HepG2 (cell line): ENCODE measurements around the gene CD4. TPM values are rescaled to one million over a fixed set of nuclear protein-coding genes. Genes with fewer than 3 reads are reported as not detected.
A peak's percentile ranks its signal among the peaks of the same experiment; 100 is the strongest.

Experiments
- ADNP ChIP-seq: sonication (generic); formaldehyde crosslinking; IDR thresholded peaks from 2 replicates; pipeline ENCODE4 v1.4.0; 2020; ENCODE audit warnings: missing genetic modification reagents
- AHDC1 ChIP-seq: sonication (generic); formaldehyde crosslinking; IDR thresholded peaks from 2 replicates; pipeline ENCODE4 v1.5.1; 2020; ENCODE audit warnings: mild to moderate bottlenecking, missing genetic modification reagents, borderline replicate concordance
- ATF6 ChIP-seq: sonication (generic); formaldehyde crosslinking; conservative IDR thresholded peaks from 2 replicates; pipeline ENCODE4 v1.4.0; 2020; ENCODE audit warnings: missing genetic modification reagents
- CC2D1A ChIP-seq: sonication (generic); formaldehyde crosslinking; IDR thresholded peaks from 2 replicates; pipeline ENCODE4 v1.8.1; 2023; ENCODE audit warnings: mild to moderate bottlenecking, missing genetic modification reagents
- CCAR2 ChIP-seq: fragments of 200-400 bp; formaldehyde crosslinking; optimal IDR thresholded peaks from 2 replicates; pipeline ENCODE3; 2018; ENCODE audit warnings: low read depth, mild to moderate bottlenecking, low read length, moderate library complexity
- PAWR ChIP-seq: sonication (generic); formaldehyde crosslinking; IDR thresholded peaks from 2 replicates; pipeline ENCODE4 v1.4.0; 2020; ENCODE audit warnings: missing genetic modification reagents, mild to moderate bottlenecking, borderline replicate concordance
- PAX8 ChIP-seq: sonication (generic); formaldehyde crosslinking; IDR thresholded peaks from 2 replicates; pipeline ENCODE4 v1.8.0; 2022; ENCODE audit warnings: mild to moderate bottlenecking, missing genetic modification reagents, borderline replicate concordance
- RFXANK ChIP-seq: IDR thresholded peaks from 2 replicates; pipeline ENCODE4 v1.6.1; 2016
- SP4 ChIP-seq: sonication (generic); formaldehyde crosslinking; IDR thresholded peaks from 2 replicates; pipeline ENCODE4 v1.8.1; 2023; ENCODE audit warnings: mild to moderate bottlenecking, missing genetic modification reagents
- SUZ12 ChIP-seq: fragments of 150-350 bp; IDR thresholded peaks from 2 replicates; pipeline ENCODE4 v1.6.1; 2014; ENCODE audit warnings: low read depth, low read length
- TFAP4 ChIP-seq: sonication (generic); IDR thresholded peaks from 2 replicates; pipeline ENCODE4 v1.6.1; 2016; ENCODE audit warnings: low read depth, borderline replicate concordance
- TFE3 ChIP-seq: IDR thresholded peaks from 2 replicates; pipeline ENCODE4 v1.6.1; 2016
- THAP7 ChIP-seq: sonication (generic); formaldehyde crosslinking; IDR thresholded peaks from 2 replicates; pipeline ENCODE4 v1.8.1; 2023; ENCODE audit warnings: mild to moderate bottlenecking, missing genetic modification reagents
- ZNF124 ChIP-seq: sonication (generic); formaldehyde crosslinking; IDR thresholded peaks from 2 replicates; pipeline ENCODE4 v1.4.0; 2020; ENCODE audit warnings: missing genetic modification reagents
- ZNF234 ChIP-seq: sonication (generic); formaldehyde crosslinking; conservative IDR thresholded peaks from 2 replicates; pipeline ENCODE4 v1.5.1; 2020; ENCODE audit warnings: mild to moderate bottlenecking, missing genetic modification reagents
- ZNF382 ChIP-seq: sonication (generic); formaldehyde crosslinking; IDR thresholded peaks from 2 replicates; pipeline ENCODE4 v1.5.0; 2020; ENCODE audit warnings: missing genetic modification reagents, mild to moderate bottlenecking, borderline replicate concordance
- ZNF737 ChIP-seq: sonication (generic); formaldehyde crosslinking; IDR thresholded peaks from 2 replicates; pipeline ENCODE4 v1.5.0; 2020; ENCODE audit warnings: missing genetic modification reagents, mild to moderate bottlenecking, borderline replicate concordance
- polyA plus RNA-seq, 8 experiments: library from polyadenylated mRNA; depleted of rRNA in 3 of 8; stranded (reverse) in 7 of 8; unstranded in 1 of 8; fragments of >200 nt; fragmentation: Illumina TruSeq in 4 of 8; extraction: Trizol in 4 of 8; gene quantifications; 2 replicates each; pipeline versions ENCODE4 v1.2.1 to v1.2.3, GENCODE V29; 2011 to 2016; ENCODE audit warnings: low read depth in 4 of 8, missing spikeins in 1 of 8, mixed read lengths in 1 of 8; ENCODE audit not compliant: insufficient read depth in 1 of 8
- total RNA-seq, 5 experiments: library from RNA; depleted of rRNA; stranded (reverse); fragments of >200 nt; fragmentation: Illumina TruSeq; extraction: Trizol; gene quantifications; 2 replicates each; pipeline ENCODE4 v1.2.3, GENCODE V29; 2016; ENCODE audit warnings: low read depth in 1 of 5

Gene CD4
- total and polyA plus RNA-seq, 2 of the 13 experiments (the other 11 are each of a cell fraction or from before 2014, with no cell fraction given): 0.07 to 0.95 TPM

DNA sequence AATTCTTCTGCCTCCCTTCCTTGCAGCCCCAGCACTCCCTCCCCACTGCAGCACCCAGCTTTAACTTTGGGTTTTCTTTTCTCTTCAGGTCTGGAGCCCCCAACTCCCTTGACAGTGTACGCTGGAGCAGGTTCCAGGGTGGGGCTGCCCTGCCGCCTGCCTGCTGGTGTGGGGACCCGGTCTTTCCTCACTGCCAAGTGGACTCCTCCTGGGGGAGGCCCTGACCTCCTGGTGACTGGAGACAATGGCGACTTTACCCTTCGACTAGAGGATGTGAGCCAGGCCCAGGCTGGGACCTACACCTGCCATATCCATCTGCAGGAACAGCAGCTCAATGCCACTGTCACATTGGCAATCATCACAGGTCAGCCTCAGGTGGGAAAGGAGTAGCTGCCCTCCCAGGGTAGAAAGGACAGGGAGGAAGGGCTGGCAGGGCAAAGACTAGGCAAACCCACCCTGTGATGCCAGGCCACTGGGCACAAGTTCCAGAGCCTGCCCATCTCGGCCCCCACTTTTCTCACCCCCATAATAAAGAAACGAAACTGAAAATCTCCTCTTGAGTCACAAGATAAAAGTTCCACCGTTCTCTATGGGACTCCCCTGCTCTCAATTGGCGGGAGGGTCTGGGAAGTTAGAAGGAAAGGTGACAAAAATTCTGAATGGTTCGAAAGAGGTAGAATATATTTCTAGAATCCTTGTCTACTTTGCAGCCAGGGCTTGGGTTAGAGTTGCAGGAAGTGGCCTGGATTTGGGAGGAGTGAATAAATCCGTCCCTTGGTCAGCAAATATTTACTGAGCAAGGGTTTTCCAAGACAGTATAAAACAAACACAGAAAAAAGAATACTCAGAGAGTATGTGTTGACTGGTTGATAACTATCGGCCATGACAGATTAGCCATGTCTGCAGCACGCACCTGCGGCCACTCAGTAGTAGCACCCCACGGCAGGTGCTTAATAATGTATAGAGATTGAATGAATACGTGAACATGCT, 13.8 kb upstream of the CD4 start (continued):
- TF ChIP-seq AHDC1 (CRISPR knock-in tag): peak; percentile 87; the same call in 1 of the 2 replicates
- TF ChIP-seq CC2D1A: no peak
- TF ChIP-seq SUZ12: no peak
- peak; percentile 83; the same call in 1 of the 2 replicates for TF ChIP-seq ZNF124 (CRISPR knock-in tag)
- no peak for TF ChIP-seq PAWR (CRISPR knock-in tag)
- TF ChIP-seq TFAP4: no peak; the same call in 1 of the 2 replicates
- 0 out of 2 replicates have a peak, but pooled peaks have one; percentile 54 for TF ChIP-seq ATF6
- TF ChIP-seq ZNF234 (CRISPR knock-in tag): no peak
- no peak for TF ChIP-seq PAX8 (CRISPR knock-in tag)
- TF ChIP-seq ZNF737 (CRISPR knock-in tag): no peak
- no peak for TF ChIP-seq ADNP (CRISPR knock-in tag)
- no peak for TF ChIP-seq CCAR2
- no peak for TF ChIP-seq THAP7 (CRISPR knock-in tag)
- 0 out of 2 replicates have a peak, but pooled peaks have one; percentile 12 for TF ChIP-seq SP4 (CRISPR knock-in tag)
- TF ChIP-seq TFE3: 0 out of 2 replicates have a peak, but pooled peaks have one; percentile 63
- no peak for TF ChIP-seq ZNF382 (CRISPR knock-in tag)
- 0 out of 2 replicates have a peak, but pooled peaks have one; percentile 51 for TF ChIP-seq RFXANK (CRISPR knock-in tag)
